ENCODE data around the gene ORC2.
A peak's percentile ranks its signal among the peaks of the same experiment; 100 is the strongest.
"Not testable (repeated sequence)": the region's sequence is repeated elsewhere in the genome, so short reads cannot be mapped to it uniquely, and the experiment has no call there.

ORC2 gene

DNA sequence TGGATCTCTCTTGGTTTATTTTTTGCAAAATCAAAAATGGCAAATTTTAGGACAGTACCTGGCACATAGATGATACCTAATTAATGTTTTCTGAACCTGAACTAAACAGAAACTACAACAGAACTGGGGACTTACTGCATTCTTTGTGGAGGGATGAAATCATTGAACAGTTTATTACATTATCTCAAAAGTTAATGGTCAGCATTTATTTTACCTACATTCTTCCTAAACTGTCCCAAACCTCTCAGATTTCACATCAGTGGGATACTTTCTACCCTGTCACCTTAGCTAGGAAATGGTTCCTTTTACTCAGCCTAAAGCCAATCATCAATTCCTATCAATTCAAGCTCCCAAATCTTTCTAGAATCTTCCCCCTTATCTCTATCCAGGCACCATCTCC, 64.0 kb downstream of the ORC2 start:
- Histone ChIP-seq H2AFZ (ENCODE audit: low read depth, low read length) (no peak overlapping the region), H3K4me3 (ENCODE audit: low read length) (no peak overlapping the region), H4K20me1 (ENCODE audit: insufficient read depth, low read length) (no peaks in the 10 kb centered on the region), H3K27me3 (ENCODE audit: low read depth, low read length) (no peaks in the 10 kb centered on the region), H3K9me3 (ENCODE audit: insufficient read depth, low read length) (no peaks in the 10 kb centered on the region), H3K4me2 (ENCODE audit: low read length) (no peak overlapping the region), H3K27ac (ENCODE audit: low read length) (no peak overlapping the region), H3K9ac (ENCODE audit: low read length) (no peak overlapping the region), H3K36me3 (replicated peaks; ENCODE audit: low read depth, low read length) (peaks cover 75% of the 10 kb centered on the region), H3K4me1 (ENCODE audit: low read length) (no peaks in the 10 kb centered on the region), H3K79me2 (ENCODE audit: low read length) (no peaks in the 10 kb centered on the region)
- no peak for TF ChIP-seq EZH2phosphoT487 (IDR thresholded peaks at IDR 0.05; ENCODE audit: low read depth)
- TF ChIP-seq, protein P1, sequence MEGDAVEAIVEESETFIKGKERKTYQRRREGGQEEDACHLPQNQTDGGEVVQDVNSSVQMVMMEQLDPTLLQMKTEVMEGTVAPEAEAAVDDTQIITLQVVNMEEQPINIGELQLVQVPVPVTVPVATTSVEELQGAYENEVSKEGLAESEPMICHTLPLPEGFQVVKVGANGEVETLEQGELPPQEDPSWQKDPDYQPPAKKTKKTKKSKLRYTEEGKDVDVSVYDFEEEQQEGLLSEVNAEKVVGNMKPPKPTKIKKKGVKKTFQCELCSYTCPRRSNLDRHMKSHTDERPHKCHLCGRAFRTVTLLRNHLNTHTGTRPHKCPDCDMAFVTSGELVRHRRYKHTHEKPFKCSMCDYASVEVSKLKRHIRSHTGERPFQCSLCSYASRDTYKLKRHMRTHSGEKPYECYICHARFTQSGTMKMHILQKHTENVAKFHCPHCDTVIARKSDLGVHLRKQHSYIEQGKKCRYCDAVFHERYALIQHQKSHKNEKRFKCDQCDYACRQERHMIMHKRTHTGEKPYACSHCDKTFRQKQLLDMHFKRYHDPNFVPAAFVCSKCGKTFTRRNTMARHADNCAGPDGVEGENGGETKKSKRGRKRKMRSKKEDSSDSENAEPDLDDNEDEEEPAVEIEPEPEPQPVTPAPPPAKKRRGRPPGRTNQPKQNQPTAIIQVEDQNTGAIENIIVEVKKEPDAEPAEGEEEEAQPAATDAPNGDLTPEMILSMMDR (IDR thresholded peaks at IDR 0.05; ENCODE audit: low read depth, low read length), result no peak

DNA sequence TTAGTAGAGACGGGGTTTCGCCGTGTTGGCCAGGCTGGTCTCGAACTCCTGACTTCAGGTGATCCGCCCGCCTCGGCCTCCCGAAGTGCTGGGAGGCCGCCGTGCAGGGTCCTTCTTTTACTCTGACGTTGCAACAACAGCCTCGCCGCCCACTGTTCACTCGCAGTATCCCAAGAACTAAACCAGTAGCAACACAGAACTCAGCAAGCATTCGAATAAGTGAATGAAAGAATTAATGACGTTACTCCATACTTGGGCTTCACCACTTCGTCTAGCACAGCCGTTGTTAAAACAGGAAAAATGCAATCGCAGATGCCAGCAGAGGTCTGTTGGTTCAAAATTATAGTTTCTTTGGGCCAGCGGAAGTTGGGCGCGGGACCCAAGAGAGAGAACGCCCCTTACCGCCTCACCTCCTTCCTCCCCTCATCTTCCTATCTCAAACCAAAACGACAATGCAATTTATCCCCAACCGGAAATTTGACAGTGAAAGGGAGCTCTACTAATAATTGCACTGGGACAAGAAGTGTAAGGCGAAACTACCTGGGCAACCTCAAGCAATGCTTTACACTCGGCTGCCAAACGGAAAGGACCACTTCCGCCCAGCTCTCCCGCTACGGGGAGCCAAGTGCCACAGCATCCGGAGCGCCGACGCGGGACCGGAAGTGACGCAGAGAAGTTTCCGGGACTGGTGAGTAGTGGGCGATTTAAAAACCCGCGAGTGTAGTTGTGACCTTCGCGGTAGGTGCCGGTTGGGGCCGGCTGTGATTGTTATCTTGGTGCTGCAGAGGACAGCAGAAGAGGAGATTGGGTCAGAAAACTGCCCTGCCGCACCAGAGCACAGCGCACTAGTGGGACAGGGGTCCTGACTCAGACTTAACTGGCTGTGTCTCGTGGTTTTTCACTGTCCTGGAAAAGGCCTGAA, 74.5 kb downstream of the ORC2 start, which contains the start of the genes NIF3L1 and PPIL3:
TSS of gene NIF3L1 (plus strand) at position 668 of the 922 bp plus-strand sequence. CDS start 2,573 bp downstream, outside the sequence.
TSS of gene PPIL3 (minus strand) at position 374 of the 922 bp plus-strand sequence. CDS start 1,462 bp downstream, outside the sequence.
- peaks cover 61% of the 10 kb centered on the region for H3K79me2 ChIP-seq (ENCODE audit: low read length)
- H4K20me1 ChIP-seq (ENCODE audit: insufficient read depth, low read length), result no peaks in the 10 kb centered on the region
- peaks cover 11% of the 10 kb centered on the region for H3K4me1 ChIP-seq (ENCODE audit: low read length)
- TF ChIP-seq, protein P1 (IDR thresholded peaks at IDR 0.05; ENCODE audit: low read depth, low read length), result no peak
- no peak for TF ChIP-seq EZH2phosphoT487 (IDR thresholded peaks at IDR 0.05; ENCODE audit: low read depth)
- peak within 1 kb of the TSS; percentile 95 for H2AFZ ChIP-seq (ENCODE audit: low read depth, low read length)
- peak within 1 kb of the TSS; percentile 94 for H3K4me3 ChIP-seq (ENCODE audit: low read length)
- H3K27ac ChIP-seq (ENCODE audit: low read length), result peak within 1 kb of the TSS; percentile 89
- peak within 1 kb of the TSS; percentile 92 for H3K4me2 ChIP-seq (ENCODE audit: low read length)
- H3K27me3 ChIP-seq (ENCODE audit: low read depth, low read length), result no peaks in the 10 kb centered on the region
- H3K9ac ChIP-seq (ENCODE audit: low read length), result peak within 1 kb of the TSS; percentile 95
- H3K36me3 ChIP-seq (replicated peaks; ENCODE audit: low read depth, low read length), result peaks cover 20% of the 10 kb centered on the region
- H3K9me3 ChIP-seq (ENCODE audit: insufficient read depth, low read length), result no peaks in the 10 kb centered on the region

DNA sequence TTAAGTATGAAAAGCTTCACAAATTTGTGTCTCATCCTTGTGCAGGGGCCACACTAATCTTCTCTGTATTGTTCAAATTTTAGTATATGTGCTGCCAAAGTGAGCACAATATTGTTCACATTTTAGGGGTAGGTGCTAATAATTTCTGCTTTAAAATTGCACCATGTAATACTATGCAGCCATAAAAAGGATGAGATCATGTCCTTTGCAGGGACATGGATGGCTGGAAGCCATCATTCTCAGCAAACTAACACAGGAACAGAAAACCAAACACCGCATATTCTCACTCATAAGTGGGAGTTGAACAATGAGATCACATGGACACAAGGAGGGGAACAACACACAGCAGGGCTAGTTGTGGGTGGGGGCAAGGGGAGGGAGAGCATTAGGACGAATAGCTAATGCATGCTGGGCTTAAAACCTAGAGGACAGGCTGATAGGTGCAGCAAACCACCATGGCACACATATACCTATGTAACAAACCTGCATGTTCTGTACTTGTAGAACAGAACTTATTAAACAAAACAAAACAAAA, 81.7 kb downstream of the ORC2 start:
- H2AFZ ChIP-seq (ENCODE audit: low read depth, low read length); H3K4me1 ChIP-seq (ENCODE audit: low read length); H3K4me2 ChIP-seq (ENCODE audit: low read length); H3K27ac ChIP-seq (ENCODE audit: low read length); H3K27me3 ChIP-seq (ENCODE audit: low read depth, low read length); H3K9ac ChIP-seq (ENCODE audit: low read length); H3K4me3 ChIP-seq (ENCODE audit: low read length); H3K79me2 ChIP-seq (ENCODE audit: low read length); H4K20me1 ChIP-seq (ENCODE audit: insufficient read depth, low read length); H3K9me3 ChIP-seq (ENCODE audit: insufficient read depth, low read length): not testable (repeated sequence)
- peaks cover 32% of the 10 kb centered on the region for H3K36me3 ChIP-seq (replicated peaks; ENCODE audit: low read depth, low read length)

DNA sequence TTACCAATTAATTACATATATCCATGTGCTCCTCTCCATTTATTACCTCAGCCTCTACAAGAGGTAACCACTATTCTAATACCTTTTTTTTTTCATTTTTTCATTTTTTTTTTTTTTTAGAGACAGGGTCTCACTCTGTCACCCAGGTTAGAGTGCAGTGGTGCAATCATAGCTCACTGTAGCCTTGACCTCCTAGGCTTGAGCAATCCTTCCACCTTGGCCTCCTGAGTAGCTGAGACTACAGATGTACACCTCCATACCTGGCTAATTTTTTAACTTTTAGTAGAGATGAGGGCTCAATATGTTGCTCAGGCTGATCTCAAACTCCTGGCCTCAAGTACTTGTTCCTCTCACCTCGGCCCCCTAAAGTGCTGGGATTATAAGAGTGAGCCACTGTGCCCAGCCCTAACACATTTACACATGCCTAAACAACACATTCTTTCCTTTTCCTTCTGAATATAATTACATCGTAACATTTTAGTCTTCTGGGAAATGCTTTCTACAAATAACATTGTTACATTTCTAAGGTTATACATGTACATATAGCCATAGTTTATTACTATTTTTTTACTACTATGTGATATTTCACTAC, 85.1 kb downstream of the ORC2 start:
- TF ChIP-seq, protein P1 (IDR thresholded peaks at IDR 0.05; ENCODE audit: low read depth, low read length), result no peak
- TF ChIP-seq EZH2phosphoT487 (IDR thresholded peaks at IDR 0.05; ENCODE audit: low read depth), result no peak
- Histone ChIP-seq H3K4me1 (ENCODE audit: low read length) (no peaks in the 10 kb centered on the region), H4K20me1 (ENCODE audit: insufficient read depth, low read length) (no peaks in the 10 kb centered on the region), H3K9me3 (ENCODE audit: insufficient read depth, low read length) (no peaks in the 10 kb centered on the region), H3K4me2 (ENCODE audit: low read length) (no peak overlapping the region), H3K9ac (ENCODE audit: low read length) (no peak overlapping the region), H3K27me3 (ENCODE audit: low read depth, low read length) (no peaks in the 10 kb centered on the region), H3K79me2 (ENCODE audit: low read length) (no peaks in the 10 kb centered on the region), H3K27ac (ENCODE audit: low read length) (no peak overlapping the region), H3K36me3 (replicated peaks; ENCODE audit: low read depth, low read length) (peaks cover 36% of the 10 kb centered on the region), H3K4me3 (ENCODE audit: low read length) (no peak overlapping the region), H2AFZ (ENCODE audit: low read depth, low read length) (no peak overlapping the region)
